ENCODE measurements around the gene PYY.
A peak's percentile ranks its signal among the peaks of the same experiment; 100 is the strongest.
"Not testable (repeated sequence)": the region's sequence is repeated elsewhere in the genome, so short reads cannot be mapped to it uniquely, and the experiment has no call there.

The PYY gene

GRCh38 chr17:43936434-43936833, 17.3 kb downstream of the PYY start:
- no peaks in the 10 kb centered on the region for H3K36me3 ChIP-seq (ENCODE audit: control insufficient read depth, insufficient read depth, low read length)
- H3K9ac ChIP-seq (ENCODE audit: low read length): no peak overlapping the region
- H3K27me3 ChIP-seq (ENCODE audit: control insufficient read depth, insufficient read depth, low read length): peaks cover 3% of the 10 kb centered on the region
- no peak overlapping the region for H3K4me3 ChIP-seq (ENCODE audit: low read length)
- no peak overlapping the region for H3K27ac ChIP-seq (ENCODE audit: low read depth, low read length)
- no peaks in the 10 kb centered on the region for H3K4me1 ChIP-seq (ENCODE audit: control insufficient read depth, insufficient read depth, low read length)

- no peak overlapping the region for H3K27ac ChIP-seq (ENCODE audit: low read depth, low read length)
- no peak overlapping the region for H3K9ac ChIP-seq (ENCODE audit: low read length)
- H3K4me3 ChIP-seq (ENCODE audit: low read length): no peak overlapping the region
- H3K27me3 ChIP-seq (ENCODE audit: control insufficient read depth, insufficient read depth, low read length): peaks cover 3% of the 10 kb centered on the region
- no peaks in the 10 kb centered on the region for H3K36me3 ChIP-seq (ENCODE audit: control insufficient read depth, insufficient read depth, low read length)
- H3K4me1 ChIP-seq (ENCODE audit: control insufficient read depth, insufficient read depth, low read length): no peaks in the 10 kb centered on the region
Observed at GRCh38 chr17:43935926-43936261, 17.8 kb downstream of the PYY start.

- no peaks in the 10 kb centered on the region for H3K36me3 ChIP-seq (ENCODE audit: control insufficient read depth, insufficient read depth, low read length)
- H3K27ac ChIP-seq (ENCODE audit: low read depth, low read length): no peak overlapping the region
- H3K9ac ChIP-seq (ENCODE audit: low read length): no peak overlapping the region
- H3K4me1 ChIP-seq (ENCODE audit: control insufficient read depth, insufficient read depth, low read length): no peaks in the 10 kb centered on the region
- H3K27me3 ChIP-seq (ENCODE audit: control insufficient read depth, insufficient read depth, low read length): peaks cover 3% of the 10 kb centered on the region
- no peak overlapping the region for H3K4me3 ChIP-seq (ENCODE audit: low read length)
Observed at GRCh38 chr17:43935204-43935925, 18.4 kb downstream of the PYY start.

GRCh38 chr17:43932923-43933322, 20.8 kb downstream of the PYY start:
- Histone ChIP-seq H3K4me1 (ENCODE audit: control insufficient read depth, insufficient read depth, low read length) (no peaks in the 10 kb centered on the region), H3K27me3 (ENCODE audit: control insufficient read depth, insufficient read depth, low read length) (peaks cover 5% of the 10 kb centered on the region), H3K27ac (ENCODE audit: low read depth, low read length) (no peak overlapping the region), H3K4me3 (ENCODE audit: low read length) (no peak overlapping the region), H3K36me3 (ENCODE audit: control insufficient read depth, insufficient read depth, low read length) (no peaks in the 10 kb centered on the region), H3K9ac (ENCODE audit: low read length) (no peak overlapping the region)

GRCh38 chr17:43932357-43932756, 21.4 kb downstream of the PYY start:
- Histone ChIP-seq H3K4me3 (ENCODE audit: low read length) (no peak overlapping the region), H3K36me3 (ENCODE audit: control insufficient read depth, insufficient read depth, low read length) (no peaks in the 10 kb centered on the region), H3K9ac (ENCODE audit: low read length) (no peak overlapping the region), H3K27ac (ENCODE audit: low read depth, low read length) (no peak overlapping the region), H3K4me1 (ENCODE audit: control insufficient read depth, insufficient read depth, low read length) (no peaks in the 10 kb centered on the region), H3K27me3 (ENCODE audit: control insufficient read depth, insufficient read depth, low read length) (peaks cover 6% of the 10 kb centered on the region)

- Histone ChIP-seq H3K4me3 (ENCODE audit: low read length) (no peak overlapping the region), H3K36me3 (ENCODE audit: control insufficient read depth, insufficient read depth, low read length) (no peaks in the 10 kb centered on the region), H3K27ac (ENCODE audit: low read depth, low read length) (no peak overlapping the region), H3K4me1 (ENCODE audit: control insufficient read depth, insufficient read depth, low read length) (no peaks in the 10 kb centered on the region), H3K27me3 (ENCODE audit: control insufficient read depth, insufficient read depth, low read length) (peaks cover 6% of the 10 kb centered on the region), H3K9ac (ENCODE audit: low read length) (no peak overlapping the region)
Observed at GRCh38 chr17:43931062-43931571, 22.6 kb downstream of the PYY start.

GRCh38 chr17:43928609-43929008, 25.1 kb downstream of the PYY start:
- H3K27ac ChIP-seq (ENCODE audit: low read depth, low read length): no peak overlapping the region
- H3K4me3 ChIP-seq (ENCODE audit: low read length): no peak overlapping the region
- peaks cover 6% of the 10 kb centered on the region for H3K27me3 ChIP-seq (ENCODE audit: control insufficient read depth, insufficient read depth, low read length)
- H3K9ac ChIP-seq (ENCODE audit: low read length): no peak overlapping the region
- no peaks in the 10 kb centered on the region for H3K4me1 ChIP-seq (ENCODE audit: control insufficient read depth, insufficient read depth, low read length)
- no peaks in the 10 kb centered on the region for H3K36me3 ChIP-seq (ENCODE audit: control insufficient read depth, insufficient read depth, low read length)

- H3K9ac ChIP-seq (ENCODE audit: low read length); H3K36me3 ChIP-seq (ENCODE audit: control insufficient read depth, insufficient read depth, low read length); H3K27me3 ChIP-seq (ENCODE audit: control insufficient read depth, insufficient read depth, low read length); H3K4me3 ChIP-seq (ENCODE audit: low read length); H3K27ac ChIP-seq (ENCODE audit: low read depth, low read length); H3K4me1 ChIP-seq (ENCODE audit: control insufficient read depth, insufficient read depth, low read length): not testable (repeated sequence)
Observed at GRCh38 chr17:43927929-43928328, 25.8 kb downstream of the PYY start.

- peak overlapping the region; percentile 44 for H3K4me3 ChIP-seq (ENCODE audit: low read length)
- H3K36me3 ChIP-seq (ENCODE audit: control insufficient read depth, insufficient read depth, low read length): no peaks in the 10 kb centered on the region
- no peak overlapping the region for H3K27ac ChIP-seq (ENCODE audit: low read depth, low read length)
- no peak overlapping the region for H3K9ac ChIP-seq (ENCODE audit: low read length)
- H3K4me1 ChIP-seq (ENCODE audit: control insufficient read depth, insufficient read depth, low read length): no peaks in the 10 kb centered on the region
- H3K27me3 ChIP-seq (ENCODE audit: control insufficient read depth, insufficient read depth, low read length): peaks cover 5% of the 10 kb centered on the region
Observed at GRCh38 chr17:43927060-43927864, 26.5 kb downstream of the PYY start.

- no peaks in the 10 kb centered on the region for H3K36me3 ChIP-seq (ENCODE audit: control insufficient read depth, insufficient read depth, low read length)
- no peak overlapping the region for H3K9ac ChIP-seq (ENCODE audit: low read length)
- peaks cover 5% of the 10 kb centered on the region for H3K27me3 ChIP-seq (ENCODE audit: control insufficient read depth, insufficient read depth, low read length)
- H3K4me1 ChIP-seq (ENCODE audit: control insufficient read depth, insufficient read depth, low read length): no peaks in the 10 kb centered on the region
- no peak overlapping the region for H3K27ac ChIP-seq (ENCODE audit: low read depth, low read length)
- no peak overlapping the region for H3K4me3 ChIP-seq (ENCODE audit: low read length)
Observed at GRCh38 chr17:43924558-43924957, 29.2 kb downstream of the PYY start.

- Histone ChIP-seq H3K4me3 (ENCODE audit: low read length) (no peak overlapping the region), H3K27me3 (ENCODE audit: control insufficient read depth, insufficient read depth, low read length) (peaks cover 2% of the 10 kb centered on the region), H3K36me3 (ENCODE audit: control insufficient read depth, insufficient read depth, low read length) (no peaks in the 10 kb centered on the region), H3K4me1 (ENCODE audit: control insufficient read depth, insufficient read depth, low read length) (no peaks in the 10 kb centered on the region), H3K9ac (ENCODE audit: low read length) (no peak overlapping the region), H3K27ac (ENCODE audit: low read depth, low read length) (no peak overlapping the region)
Observed at GRCh38 chr17:43920500-43921095, 33.1 kb downstream of the PYY start.

- Histone ChIP-seq H3K36me3 (ENCODE audit: control insufficient read depth, insufficient read depth, low read length) (no peaks in the 10 kb centered on the region), H3K4me3 (ENCODE audit: low read length) (no peak overlapping the region), H3K27me3 (ENCODE audit: control insufficient read depth, insufficient read depth, low read length) (peaks cover 2% of the 10 kb centered on the region), H3K9ac (ENCODE audit: low read length) (no peak overlapping the region), H3K27ac (ENCODE audit: low read depth, low read length) (no peak overlapping the region), H3K4me1 (ENCODE audit: control insufficient read depth, insufficient read depth, low read length) (no peaks in the 10 kb centered on the region)
Observed at GRCh38 chr17:43918026-43918389, 35.7 kb downstream of the PYY start.
